ENCODE data around the gene SEZ6L.

SEZ6L gene

DNA sequence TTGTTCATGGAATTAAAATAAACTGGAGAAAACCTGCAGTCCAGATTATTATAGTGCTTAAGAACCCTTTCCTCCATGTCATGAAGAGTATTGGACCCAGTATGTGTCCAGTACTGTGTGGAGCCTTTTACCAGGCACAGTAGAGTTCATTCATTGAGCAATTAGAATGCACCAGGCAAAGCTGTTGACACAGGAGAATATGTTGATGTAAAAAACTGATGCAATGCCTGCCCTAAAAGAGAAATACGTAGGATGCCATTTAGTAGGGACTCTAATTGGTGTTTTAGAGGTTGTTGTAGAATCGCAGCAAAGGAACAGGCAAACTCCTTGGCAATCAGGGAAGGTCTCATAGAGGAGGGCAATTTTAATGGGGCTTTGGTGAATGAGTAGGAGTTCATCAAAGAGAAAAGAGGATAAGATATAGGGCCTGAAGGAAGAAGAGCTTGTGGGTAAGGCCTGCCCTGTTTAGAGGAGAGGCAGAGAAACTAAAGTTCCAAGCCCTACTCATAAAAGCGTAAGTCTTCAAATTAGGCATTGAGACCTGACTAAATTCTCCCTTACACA is 126.4 kb downstream of the SEZ6L start:
- no peak for DNase-seq (ENCODE audit: low read depth in 2 of 2)

- DNase-seq (ENCODE audit: low read depth in 2 of 2) = no peak
These were observed 129.5 kb downstream of the SEZ6L start for GRCh38 chr22:26298605-26299310.

GRCh38 chr22:26302726-26303125 is 133.5 kb downstream of the SEZ6L start:
- no peak for DNase-seq (ENCODE audit: low read depth in 2 of 2)

- no peak for DNase-seq (ENCODE audit: low read depth in 2 of 2)
These were observed 134.2 kb downstream of the SEZ6L start for GRCh38 chr22:26303475-26303874.

GRCh38 chr22:26304730-26305129 is 135.5 kb downstream of the SEZ6L start:
- no peak for DNase-seq (ENCODE audit: low read depth in 2 of 2)

DNA sequence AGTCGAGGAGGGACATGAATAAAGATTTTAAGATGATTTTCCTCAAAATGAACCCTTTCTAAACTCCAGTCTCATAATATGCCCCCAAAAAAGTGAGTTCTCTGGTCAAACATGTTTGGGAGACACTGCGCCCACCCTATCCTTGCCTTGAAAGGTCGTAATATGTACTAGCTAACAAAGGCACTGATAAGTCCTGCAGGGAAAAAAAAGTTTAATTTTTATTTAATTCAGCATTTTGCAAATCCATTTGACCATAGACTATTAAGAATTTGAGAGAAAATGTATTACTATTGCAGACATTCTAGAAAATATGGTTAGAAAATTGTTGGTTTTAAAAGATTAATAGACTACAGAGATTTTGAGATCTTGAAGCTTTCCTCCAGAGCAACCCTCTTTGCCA is 139.2 kb downstream of the SEZ6L start:
- no peak for DNase-seq (ENCODE audit: low read depth in 2 of 2)

- DNase-seq (ENCODE audit: low read depth in 2 of 2) = no peak
These were observed 141.4 kb downstream of the SEZ6L start for GRCh38 chr22:26310616-26311015.

DNA sequence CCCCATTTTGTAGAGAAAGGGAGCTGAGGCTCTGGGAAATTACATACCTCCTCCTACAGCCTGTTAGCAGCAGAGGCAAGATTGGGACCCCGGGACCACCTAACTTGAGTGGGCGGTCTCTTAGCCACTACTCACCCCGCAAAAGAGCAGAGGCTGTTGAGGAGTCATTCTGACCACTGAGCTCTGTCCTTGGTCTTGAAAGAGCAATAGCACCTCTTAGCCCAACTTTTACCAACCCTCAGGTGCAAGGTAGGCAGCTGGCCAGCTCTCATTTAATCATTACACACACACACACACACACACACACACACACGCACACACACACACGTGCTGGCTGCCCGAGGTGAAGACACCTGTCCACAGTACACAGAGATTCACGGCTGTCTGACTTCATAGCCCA is 144.0 kb downstream of the SEZ6L start:
- no peak for DNase-seq (ENCODE audit: low read depth in 2 of 2)

DNA sequence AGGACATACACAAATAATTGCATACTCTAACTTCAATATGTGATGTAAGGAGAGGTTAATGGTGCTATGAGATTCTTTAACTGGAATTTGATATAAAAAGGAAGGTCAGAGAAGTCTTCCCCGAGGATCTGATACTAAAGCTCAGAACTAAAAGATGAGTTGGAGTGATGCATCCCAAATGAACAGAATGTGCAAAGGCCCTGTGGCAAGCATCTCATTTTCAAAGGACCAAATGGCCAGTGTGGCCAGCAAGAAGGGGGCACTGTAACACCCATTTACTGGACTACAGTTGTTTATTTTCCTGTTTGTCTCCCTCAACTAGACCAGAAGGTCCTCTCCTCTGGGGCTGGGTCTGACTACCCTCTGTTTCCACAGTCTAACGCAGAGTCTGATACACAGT is 144.9 kb downstream of the SEZ6L start:
- DNase-seq (ENCODE audit: low read depth in 2 of 2) = no peak

DNA sequence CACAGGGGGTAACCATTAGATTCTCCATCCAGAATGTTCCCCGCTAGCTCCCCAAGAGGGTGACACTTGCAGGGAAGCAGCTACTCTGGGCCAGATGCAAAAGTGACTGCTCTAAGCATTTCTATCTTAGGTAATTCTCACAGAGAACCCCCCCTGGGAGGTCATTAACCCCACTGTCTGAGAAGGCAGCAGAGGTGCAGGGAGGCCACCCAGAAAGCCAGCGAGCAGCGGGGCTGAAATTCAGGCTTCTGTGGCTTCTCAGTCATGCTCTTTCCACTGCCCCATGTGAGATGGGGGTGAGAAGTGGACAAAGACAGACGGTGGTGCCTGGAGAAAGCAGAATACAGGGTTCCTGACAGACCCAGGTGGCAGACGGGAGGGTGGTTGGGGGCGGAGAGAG is 145.4 kb downstream of the SEZ6L start:
- no peak for DNase-seq (ENCODE audit: low read depth in 2 of 2)

GRCh38 chr22:26316732-26317285 is 147.5 kb downstream of the SEZ6L start:
- no peak for DNase-seq (ENCODE audit: low read depth in 2 of 2)

DNA sequence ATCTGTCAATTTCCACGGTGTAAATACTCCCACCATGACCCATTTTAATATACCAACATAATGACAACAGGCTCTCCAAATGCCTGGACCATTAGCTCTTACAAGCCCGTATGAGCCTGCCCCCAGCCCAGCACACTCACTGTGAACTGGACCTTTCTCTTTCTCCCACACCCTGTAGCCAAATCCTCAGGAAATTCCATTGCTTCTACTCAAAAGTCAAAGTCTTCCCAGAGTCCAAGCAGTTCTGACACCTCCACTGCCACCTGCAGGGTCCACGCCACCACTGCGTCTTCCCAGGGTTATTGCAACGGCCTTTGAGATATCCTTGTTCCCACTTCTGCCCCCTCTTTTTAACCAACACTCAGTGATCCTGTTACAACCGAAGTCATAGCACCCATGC is 149.7 kb downstream of the SEZ6L start:
- no peak for DNase-seq (ENCODE audit: low read depth in 2 of 2)

GRCh38 chr22:26320447-26320846 is 151.2 kb downstream of the SEZ6L start:
- no peak for DNase-seq (ENCODE audit: low read depth in 2 of 2)

DNA sequence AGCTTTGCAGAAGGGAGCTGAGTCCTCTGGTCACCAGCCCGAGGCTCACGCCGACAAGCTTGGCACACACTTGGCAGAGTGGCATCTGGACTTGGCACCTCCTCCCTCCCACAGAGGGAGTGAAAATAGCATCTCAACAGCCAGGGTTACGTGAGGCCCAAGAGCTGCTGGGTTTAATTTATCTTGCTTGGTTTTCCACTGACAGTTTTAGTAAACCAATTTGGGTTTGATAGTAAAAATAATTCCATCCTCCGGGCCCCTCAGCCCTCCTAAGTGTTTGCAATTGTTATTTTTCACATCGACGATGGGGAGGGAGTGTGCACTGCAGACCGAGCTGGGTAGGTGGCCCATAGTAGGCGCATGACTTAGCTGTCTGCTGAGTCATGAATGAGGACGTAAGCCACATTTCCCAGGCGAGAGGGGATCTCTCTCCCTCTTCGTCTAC is 152.2 kb downstream of the SEZ6L start:
- no peak for DNase-seq (ENCODE audit: low read depth in 2 of 2)

GRCh38 chr22:26322179-26322905 is 153.1 kb downstream of the SEZ6L start:
- no peak for DNase-seq (ENCODE audit: low read depth in 2 of 2)

DNA sequence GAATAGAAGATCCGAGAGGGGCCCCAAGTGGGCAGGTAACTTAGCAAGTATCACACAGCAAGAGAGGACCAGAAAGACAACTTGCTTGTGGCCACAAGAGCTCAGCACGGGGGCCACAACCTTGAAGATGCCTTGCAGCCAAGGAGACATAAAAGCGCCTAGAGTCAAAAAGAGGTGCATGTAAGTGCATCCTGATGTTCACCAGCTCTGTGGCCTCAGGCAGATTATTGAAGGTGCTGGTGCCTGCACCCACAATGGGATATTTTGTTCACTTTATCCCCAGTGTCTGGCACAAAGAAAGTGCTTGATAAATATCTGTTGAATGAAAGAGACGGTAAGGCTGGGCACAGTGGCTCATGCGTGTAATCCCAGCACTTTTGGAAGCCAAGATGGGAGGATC is 153.8 kb downstream of the SEZ6L start:
- DNase-seq (ENCODE audit: low read depth in 2 of 2) = no peak

- no peak for DNase-seq (ENCODE audit: low read depth in 2 of 2)
These were observed 154.9 kb downstream of the SEZ6L start for GRCh38 chr22:26324150-26324549.

DNA sequence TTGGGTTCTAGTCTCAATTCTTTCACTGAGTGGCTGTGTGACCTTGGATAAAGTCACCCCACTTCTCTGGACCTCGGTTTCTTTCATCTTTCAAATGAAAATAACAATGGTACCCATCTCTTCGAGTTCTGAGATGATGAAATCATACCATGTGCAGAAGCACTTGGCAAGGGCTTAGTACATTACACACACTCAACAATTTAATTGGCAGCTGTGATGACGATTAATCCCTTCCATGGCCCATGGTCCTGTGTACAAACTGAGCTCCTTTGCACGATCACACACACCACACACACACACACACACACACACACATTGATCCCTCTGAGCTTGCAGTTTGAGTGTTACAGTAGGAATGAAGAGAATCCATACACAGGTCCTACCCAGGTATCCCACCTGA is 156.4 kb downstream of the SEZ6L start:
- no peak for DNase-seq (ENCODE audit: low read depth in 2 of 2)

GRCh38 chr22:26326803-26327202 is 157.5 kb downstream of the SEZ6L start:
- no peak for DNase-seq (ENCODE audit: low read depth in 2 of 2)

- no peak for DNase-seq (ENCODE audit: low read depth in 2 of 2)
These were observed 158.0 kb downstream of the SEZ6L start for GRCh38 chr22:26327306-26327705.

DNA sequence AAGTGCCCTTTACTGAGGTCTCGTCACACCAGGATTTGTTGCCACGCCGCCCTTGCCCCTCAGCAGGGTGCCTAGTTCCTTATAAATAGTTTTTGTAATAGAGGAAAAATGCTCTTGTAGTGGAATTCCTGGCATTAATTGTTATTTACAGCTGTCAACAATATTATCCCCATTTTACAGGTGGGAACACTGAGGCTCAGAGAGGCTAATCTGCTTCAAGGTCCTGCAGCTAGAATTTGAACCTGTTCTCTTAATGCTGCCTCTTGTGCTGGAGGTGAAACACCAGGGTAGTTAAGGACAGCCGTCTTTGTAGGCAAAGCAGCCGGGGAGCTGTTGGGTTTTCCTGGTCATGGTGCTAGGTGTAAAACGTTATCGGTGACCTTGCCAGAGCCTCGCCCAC is 159.0 kb downstream of the SEZ6L start:
- no peak for DNase-seq (ENCODE audit: low read depth in 2 of 2)

- DNase-seq (ENCODE audit: low read depth in 2 of 2) = peak; percentile 25 to 48
These were observed 161.8 kb downstream of the SEZ6L start for GRCh38 chr22:26330971-26331625.
